ELF-1 (cell line): ENCODE results near the gene LRG1.
"Not testable (repeated sequence)": the region's sequence is repeated elsewhere in the genome, so short reads cannot be mapped to it uniquely, and the experiment has no call there.

Experiments used
- DNase-seq: peaks from one replicate; pipeline ENCODE4 v3.0.0-alpha.2; 2016; ENCODE audit warnings: low read depth, low spot score

LRG1 gene

GRCh38 chr19:4553092-4553695 lies 13.4 kb upstream of the LRG1 start:
- DNase-seq, result no peak

- DNase-seq, result no peak
These were observed 12.6 kb upstream of the LRG1 start for GRCh38 chr19:4552525-4552819.

GRCh38 chr19:4550479-4551050 lies 10.7 kb upstream of the LRG1 start:
- no peak for DNase-seq

GRCh38 chr19:4550018-4550417 lies 10.2 kb upstream of the LRG1 start:
- no peak for DNase-seq

GRCh38 chr19:4548238-4548584 lies 8.4 kb upstream of the LRG1 start:
- DNase-seq, result no peak

GRCh38 chr19:4547303-4548237 lies 7.7 kb upstream of the LRG1 start:
- no peak for DNase-seq

- no peak for DNase-seq
These were observed 4.2 kb upstream of the LRG1 start for GRCh38 chr19:4543842-4544647.

GRCh38 chr19:4542896-4543841 lies 3.3 kb upstream of the LRG1 start:
- DNase-seq, result no peak

GRCh38 chr19:4541806-4542145 lies 1.9 kb upstream of the LRG1 start:
- DNase-seq, result not testable (repeated sequence)

- DNase-seq, result no peak
These were observed 1.4 kb upstream of the LRG1 start for GRCh38 chr19:4541114-4541805.

- DNase-seq, result no peak
These were observed 605 bp downstream of the LRG1 start for GRCh38 chr19:4539169-4539692.

- no peak for DNase-seq
These were observed 1.3 kb downstream of the LRG1 start for GRCh38 chr19:4538601-4538954.

- no peak for DNase-seq
These were observed 1.8 kb downstream of the LRG1 start for GRCh38 chr19:4537953-4538600.

- DNase-seq, result no peak
These were observed 3.0 kb downstream of the LRG1 start for GRCh38 chr19:4536798-4537197.

GRCh38 chr19:4534836-4535658 lies 4.8 kb downstream of the LRG1 start, which contains the start of gene PLIN5:
TSS of gene PLIN5 (minus strand) at chr19:4535224. CDS start at chr19:4534074, 1,150 bp downstream.
- DNase-seq, result peak; percentile 97

- no peak for DNase-seq
These were observed 5.9 kb downstream of the LRG1 start for GRCh38 chr19:4533835-4534424.

- no peak for DNase-seq
These were observed 6.5 kb downstream of the LRG1 start for GRCh38 chr19:4533334-4533733.

GRCh38 chr19:4531562-4532165 lies 8.2 kb downstream of the LRG1 start:
- no peak for DNase-seq
